Renal cortex interstitium (tissue), 11 donors: ENCODE results near the gene LIMS2. TPM values are rescaled to one million over a fixed set of nuclear protein-coding genes. Genes with fewer than 3 reads are reported as not detected.

Experiments
- DNase-seq, 11 donors: peaks; one replicate each; pipeline ENCODE4 v3.0.0-alpha.2; 2013; ENCODE audit warnings: low read depth in 9 of 11, low spot score in 4 of 11; ENCODE audit errors: extremely low read depth in 1 of 11
- polyA plus RNA-seq, 3 donors: library from polyadenylated mRNA; unstranded; fragments of 120-200 nt; gene quantifications; one replicate each; pipeline ENCODE4 v1.2.1, GENCODE V29; 2013; ENCODE audit not compliant: insufficient read length in 3 of 3

The LIMS2 gene
- polyA plus RNA-seq, 3 donors = 17.0 to 23.2 (median 22.1) TPM

GRCh38 chr2:127630864-127631540 is 44.3 kb downstream of the LIMS2 start:
- DNase-seq = no peak

GRCh38 chr2:127630096-127630863 is 45.0 kb downstream of the LIMS2 start:
- DNase-seq = no peak

GRCh38 chr2:127629637-127630036 is 45.7 kb downstream of the LIMS2 start:
- no peak for DNase-seq

GRCh38 chr2:127628767-127629614 is 46.3 kb downstream of the LIMS2 start:
- no peak for DNase-seq

- DNase-seq = no peak
Measured at GRCh38 chr2:127627740-127628571, 47.4 kb downstream of the LIMS2 start.

- DNase-seq = no peak
Measured at GRCh38 chr2:127626917-127627739, 48.2 kb downstream of the LIMS2 start.

- no peak for DNase-seq
Measured at GRCh38 chr2:127626175-127626574, 49.2 kb downstream of the LIMS2 start.

- DNase-seq = no peak
Measured at GRCh38 chr2:127625572-127625951, 49.8 kb downstream of the LIMS2 start.

GRCh38 chr2:127624756-127625571 is 50.4 kb downstream of the LIMS2 start:
- no peak for DNase-seq

GRCh38 chr2:127624320-127624755 is 51.0 kb downstream of the LIMS2 start:
- no peak for DNase-seq

GRCh38 chr2:127623388-127624319 is 51.7 kb downstream of the LIMS2 start:
- DNase-seq = no peak

- no peak for DNase-seq
Measured at GRCh38 chr2:127622561-127623387, 52.6 kb downstream of the LIMS2 start.

- no peak for DNase-seq
Measured at GRCh38 chr2:127621981-127622431, 53.3 kb downstream of the LIMS2 start.

GRCh38 chr2:127620866-127621265 is 54.5 kb downstream of the LIMS2 start:
- DNase-seq = no peak
